Ammon's horn (tissue), 1 donor: Measurements from ENCODE around the gene ABCC3.

Experiments used
- DNase-seq: peaks from one replicate; pipeline ENCODE4 v3.0.0-alpha.2; 2016; ENCODE audit warnings: low spot score

The ABCC3 gene

DNA sequence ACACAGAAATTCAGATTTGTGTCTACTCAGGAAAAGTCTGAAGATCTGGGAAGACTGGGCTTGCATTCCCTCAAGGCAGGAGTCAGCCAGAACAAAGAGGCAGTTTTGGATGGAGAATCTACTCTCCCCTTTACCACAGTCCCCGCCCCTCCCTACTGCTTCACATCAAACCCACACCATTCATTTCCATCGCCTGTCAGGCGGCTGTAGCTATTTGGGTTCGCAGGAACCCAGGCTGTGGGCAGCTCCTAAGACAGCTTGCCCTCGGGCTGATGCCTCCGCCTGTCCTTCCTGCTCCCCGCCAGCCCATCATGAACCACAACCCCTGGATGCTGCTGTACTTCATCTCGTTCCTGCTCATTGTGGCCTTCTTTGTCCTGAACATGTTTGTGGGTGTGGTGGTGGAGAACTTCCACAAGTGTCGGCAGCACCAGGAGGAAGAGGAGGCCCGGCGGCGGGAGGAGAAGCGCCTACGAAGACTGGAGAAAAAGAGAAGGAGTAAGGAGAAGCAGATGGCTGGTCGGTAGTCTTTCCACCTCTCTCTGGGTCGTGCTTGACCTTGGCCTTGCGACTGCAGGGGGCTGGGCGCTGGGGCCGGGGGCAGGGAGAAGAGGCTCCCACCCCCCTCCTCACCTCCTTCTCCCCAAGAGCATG is 27.0 kb upstream of the ABCC3 start:
- no peak for DNase-seq

DNA sequence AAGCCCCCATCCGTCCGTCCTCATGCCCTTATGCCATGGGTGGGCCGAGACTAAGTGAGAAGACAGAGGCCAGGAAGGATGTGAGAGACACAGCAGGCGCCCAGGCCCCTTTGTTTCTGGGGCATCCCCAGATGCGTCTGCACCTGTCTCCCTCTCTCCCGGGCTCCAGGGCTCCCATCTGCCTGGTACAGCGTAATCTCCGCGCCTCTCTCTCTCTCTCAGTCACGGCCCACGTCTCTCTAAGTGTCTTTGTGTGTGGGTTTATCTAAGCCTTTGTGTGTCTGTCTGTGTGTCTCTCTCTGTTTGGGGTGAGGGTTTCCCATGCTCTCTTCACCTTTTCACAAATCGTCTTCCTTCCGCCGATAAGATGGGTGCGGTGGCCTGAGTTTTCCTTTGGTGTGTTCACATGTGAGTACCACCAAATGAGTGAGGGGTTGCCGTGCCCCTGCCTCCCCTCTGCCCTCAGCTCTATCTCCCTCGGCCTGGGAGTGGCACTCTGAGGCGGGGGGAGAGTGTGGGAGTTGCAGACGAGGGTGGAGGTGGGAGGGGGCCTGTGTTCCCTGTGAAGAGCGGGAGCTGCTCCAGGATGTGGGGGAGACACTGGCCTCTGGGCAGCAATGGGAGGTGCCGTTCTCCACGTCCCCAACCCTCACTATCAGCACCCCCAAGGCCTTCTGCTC is 25.8 kb upstream of the ABCC3 start:
- DNase-seq, result peak; percentile 28

DNA sequence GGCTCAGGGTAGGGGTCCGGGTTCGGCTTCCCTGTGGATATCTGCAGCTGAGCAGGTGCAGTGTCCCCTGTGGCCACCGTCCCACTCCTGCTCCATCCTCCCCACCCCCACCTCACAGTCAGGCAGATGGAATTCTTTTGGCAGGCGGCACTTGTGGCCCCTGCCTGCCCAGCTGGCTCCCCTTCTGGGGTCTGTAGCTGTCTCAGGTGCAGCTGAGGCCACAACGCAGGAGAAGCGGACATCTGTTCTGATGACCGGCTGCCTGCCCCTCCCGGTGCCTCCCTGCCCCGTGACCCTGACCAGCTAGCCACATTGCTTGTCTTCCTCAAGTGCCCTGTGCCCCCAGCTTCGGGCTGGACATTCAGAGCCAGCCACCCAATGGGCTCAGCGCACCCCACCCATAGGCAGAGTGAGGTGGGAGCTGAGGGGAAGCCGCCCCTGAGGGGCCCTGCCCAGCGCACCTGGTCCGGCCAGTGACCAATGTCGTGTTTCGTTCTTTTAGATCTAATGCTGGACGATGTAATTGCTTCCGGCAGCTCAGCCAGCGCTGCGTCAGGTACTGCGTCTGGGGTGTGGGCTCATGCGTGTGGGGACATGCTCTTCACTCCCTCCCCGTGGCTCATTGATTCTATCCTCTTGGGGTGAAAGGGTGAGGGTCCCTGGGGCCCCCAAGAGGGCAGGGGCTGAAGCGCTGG is 25.2 kb upstream of the ABCC3 start:
- no peak for DNase-seq

DNA sequence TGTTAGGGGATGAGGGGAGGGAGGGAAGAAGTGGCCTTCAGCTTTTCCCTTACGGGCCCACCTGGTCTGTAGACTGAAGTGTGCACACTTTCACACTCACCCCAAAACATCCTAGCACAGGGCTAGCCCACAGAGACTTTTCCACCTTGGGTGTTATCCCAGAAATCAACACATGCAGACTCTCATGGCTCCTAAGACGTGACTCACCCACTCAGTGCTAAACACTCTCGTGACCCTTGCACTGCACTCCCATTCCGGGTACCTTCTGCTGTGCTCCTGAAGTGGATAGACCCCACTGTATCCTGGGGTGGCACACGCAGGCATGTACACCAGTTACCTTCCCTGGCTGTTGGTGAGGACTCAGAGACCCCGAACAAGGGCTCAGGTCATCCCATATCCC is 23.0 kb upstream of the ABCC3 start:
- no peak for DNase-seq

DNA sequence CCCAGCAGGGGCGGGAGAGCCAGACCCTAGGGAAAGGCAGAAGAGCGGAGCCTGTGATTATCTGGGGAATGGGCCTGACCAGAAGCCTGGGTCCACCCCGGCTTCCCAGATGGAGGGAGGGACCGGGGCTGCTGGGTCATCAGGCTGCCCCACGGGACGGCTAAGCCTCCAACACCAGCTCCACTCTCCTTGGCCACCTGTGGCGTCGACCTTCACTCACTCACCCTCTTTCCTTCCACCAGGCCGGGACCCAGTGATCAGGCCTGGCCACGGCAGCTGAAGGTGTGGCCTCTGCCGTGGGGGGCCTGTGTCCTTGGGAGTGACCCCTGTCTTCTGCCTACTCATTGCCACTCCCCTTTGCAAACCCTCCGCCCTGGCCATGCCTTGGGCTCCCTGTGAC is 22.4 kb upstream of the ABCC3 start:
- no peak for DNase-seq

DNA sequence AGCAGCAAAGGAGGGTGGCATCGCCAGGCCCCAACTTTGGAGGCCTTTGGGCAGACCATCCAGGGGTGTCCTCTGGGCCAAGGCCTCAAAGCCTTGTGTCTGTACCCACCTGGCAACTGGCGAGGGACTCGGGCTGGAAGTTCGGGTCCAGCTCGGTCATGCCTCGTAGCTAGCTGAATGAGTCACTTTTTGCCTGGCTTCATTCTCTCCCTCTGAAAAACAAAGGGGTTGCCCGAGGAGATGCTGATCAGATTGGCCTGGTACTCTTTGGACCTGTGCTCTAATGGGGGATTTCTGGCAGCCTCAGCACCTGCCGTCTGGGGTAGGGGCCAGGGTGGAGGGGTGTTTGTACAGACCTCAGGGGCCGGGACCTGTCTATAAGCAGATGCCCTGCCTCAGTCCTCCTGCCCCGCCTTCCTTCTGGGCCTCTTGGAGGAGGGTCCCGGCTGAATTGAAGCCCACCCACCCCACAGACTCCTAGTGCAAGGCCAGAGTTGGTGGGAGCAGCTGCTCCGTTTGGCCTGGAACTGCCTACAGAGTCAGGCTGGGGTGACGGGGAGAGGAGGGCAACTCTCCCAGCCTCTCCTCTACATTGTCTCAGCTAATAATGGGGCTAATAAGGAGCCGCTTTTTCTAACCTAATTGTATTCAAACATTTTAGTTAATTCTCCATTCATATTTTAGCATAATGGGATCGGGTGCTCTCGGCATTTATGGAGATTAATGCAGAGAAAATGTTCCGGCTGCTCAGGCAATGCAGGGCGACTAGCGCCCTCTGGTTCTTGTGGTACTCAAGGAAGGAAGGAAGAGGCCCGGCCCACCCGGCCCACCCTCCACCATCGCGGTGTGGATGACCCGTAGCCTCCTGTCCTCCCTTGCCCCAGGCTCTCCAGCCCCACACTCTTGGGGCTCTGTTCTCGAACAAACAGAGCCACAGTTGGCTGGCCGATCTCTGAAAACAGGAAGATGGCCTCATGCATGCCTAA is 21.4 kb upstream of the ABCC3 start:
- no peak for DNase-seq

DNA sequence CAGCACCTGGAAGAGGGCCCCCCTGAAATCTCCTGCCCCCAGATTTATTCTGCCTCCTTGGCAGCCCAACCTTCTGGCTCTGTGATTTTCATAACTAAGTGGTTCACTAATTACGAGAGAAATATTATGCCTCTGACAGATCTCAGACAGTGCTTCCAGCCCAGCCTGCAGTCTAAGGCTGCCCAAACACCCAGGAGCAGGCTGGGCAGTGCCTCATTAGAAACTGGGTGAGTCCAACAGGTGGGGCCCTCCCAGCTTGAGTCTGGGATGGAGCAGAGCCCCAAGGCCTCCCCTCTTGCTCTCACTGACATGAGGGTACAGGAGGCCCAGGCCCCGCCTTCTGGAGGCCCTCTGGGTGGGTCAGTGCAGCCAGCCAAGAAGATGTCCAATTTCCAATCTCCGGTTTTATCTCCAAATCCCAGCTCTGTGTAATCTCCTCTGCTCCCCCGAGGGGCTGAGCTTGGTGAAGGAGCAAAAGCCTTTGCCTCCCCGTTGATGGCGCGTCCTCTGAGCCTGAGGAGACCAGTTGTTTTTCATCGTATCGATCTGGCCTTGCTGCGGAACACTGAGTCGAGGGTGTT is 20.1 kb upstream of the ABCC3 start:
- DNase-seq, result no peak

DNA sequence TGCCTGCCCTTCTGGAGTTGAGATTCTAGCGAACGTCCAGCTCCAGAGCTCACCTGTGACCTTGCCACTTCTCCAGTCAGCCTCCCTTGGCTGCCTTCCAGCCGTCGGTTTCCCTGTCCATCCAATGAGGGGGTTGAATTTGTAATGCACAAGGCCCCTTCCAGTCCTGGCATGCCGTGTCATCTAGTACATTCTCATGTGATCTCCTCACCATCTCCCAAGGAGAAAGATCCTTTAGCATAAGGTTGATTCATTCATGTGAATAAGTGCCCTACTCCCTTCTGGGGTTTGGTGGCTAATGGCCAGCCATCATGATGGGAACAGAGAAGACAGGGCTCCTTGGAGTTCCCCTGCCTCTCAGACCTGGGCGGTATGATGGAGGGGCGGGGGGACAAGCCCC is 18.9 kb upstream of the ABCC3 start:
- DNase-seq, result no peak

DNA sequence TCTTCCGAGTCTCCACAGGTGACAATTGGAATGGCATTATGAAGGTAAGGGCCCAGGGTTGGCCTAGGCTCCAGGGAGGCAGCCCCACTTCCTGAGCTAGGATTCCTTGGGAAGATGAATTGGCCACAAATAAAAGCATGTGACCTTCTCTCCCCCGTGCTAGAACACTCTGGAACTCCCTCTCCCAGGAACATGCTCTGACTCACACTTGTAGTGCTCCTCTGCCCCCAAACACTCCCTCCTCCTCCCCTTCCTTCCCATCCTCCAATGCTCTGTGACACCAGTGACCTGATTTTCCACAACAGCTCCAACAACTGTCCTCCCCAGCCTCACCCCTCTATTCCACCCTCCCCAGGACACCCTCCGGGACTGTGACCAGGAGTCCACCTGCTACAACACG is 16.4 kb upstream of the ABCC3 start:
- no peak for DNase-seq

DNA sequence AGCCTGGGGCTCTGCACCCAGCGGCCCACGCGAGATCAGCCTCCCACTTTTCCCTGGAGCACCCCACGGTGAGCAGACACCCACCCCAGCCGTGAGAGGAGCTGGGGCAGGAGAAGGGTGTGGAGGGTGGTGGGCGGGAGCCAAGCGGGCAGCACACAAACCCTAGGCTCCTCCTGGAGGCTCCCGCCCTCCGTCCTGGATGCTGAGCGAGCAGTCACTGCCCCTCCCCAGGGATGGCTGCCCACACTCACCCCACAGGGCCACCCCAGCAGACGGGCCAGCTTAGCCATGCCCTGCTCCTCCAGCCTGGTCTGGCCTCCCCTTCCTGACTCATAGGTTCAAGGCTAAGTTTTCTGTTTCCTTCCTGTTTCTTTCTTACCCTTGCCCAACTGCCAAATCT is 15.7 kb upstream of the ABCC3 start:
- DNase-seq, result no peak

DNA sequence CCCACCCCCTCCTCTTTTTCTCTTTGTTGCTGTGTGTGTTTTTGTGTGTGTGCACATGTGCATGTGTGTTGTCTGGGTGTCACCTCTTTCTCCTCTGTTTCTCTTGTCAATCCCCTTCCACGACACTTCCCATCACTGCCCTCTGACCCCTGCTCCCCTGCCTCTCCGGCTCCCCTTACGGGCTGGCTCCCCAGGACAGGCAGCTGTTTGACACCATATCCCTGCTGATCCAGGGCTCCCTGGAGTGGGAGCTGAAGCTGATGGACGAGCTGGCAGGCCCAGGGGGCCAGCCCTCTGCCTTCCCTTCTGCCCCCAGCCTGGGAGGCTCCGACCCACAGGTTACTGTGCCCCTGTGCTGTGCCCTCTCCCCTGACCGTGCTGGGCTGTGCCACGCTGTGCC is 15.2 kb upstream of the ABCC3 start:
- no peak for DNase-seq

DNA sequence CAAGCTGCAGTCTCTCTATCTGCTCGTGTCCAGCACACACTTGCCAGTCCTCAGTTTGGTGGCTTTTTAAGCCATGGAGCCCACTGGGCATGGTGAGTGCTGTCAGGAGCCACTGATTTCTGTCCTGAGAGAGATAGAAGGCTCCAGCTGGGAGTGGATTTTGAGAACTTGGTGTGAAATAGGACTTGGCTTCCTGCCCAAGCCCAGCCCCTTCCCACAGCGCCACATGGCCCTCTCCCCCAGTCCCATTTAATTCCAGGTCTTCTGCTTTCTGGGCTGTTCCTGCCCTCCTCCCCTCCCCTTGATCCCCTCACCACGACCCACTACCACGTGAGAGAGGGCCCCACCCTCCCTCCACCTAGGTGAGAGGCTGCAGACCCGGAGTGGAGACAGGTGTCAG is 14.4 kb upstream of the ABCC3 start:
- DNase-seq, result no peak

DNA sequence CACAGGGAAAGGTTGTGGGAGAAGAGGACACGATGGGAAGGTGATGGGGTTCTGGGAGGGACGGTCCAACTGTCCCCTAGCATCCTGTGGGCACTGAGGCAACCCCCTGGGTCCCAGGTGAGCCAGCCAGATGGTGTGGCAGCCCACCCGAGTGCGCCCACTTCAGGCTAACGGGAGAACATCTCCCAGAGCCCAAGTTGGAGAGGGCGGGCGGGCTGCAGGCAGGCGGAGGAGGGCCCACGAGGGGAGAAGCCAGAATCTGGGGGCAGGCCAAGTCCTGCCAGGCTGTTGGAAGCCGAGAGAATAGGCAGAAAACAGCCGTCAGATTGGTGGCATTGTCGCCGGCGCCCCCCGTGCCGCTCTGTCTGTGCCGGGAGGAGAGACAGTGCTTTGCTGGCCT is 13.8 kb upstream of the ABCC3 start:
- no peak for DNase-seq

DNA sequence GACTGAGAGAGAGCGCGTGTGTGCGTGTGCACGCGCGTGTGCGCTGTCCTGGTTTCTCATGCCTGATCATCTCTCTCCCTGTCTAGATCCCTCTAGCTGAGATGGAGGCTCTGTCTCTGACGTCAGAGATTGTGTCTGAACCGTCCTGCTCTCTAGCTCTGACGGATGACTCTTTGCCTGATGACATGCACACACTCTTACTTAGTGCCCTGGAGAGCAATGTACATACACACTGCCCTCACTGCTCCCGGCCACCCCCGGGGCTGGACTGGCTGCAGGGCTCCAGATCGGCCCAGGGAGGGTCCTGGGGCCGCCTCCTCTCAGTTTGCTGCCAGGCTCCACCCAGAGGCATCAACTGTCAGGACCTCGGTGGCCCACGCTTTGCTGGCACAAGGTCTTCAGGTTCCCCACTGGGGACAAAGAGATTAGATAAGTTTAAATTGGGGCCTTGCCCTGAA is 13.1 kb upstream of the ABCC3 start:
- peak; percentile 53 for DNase-seq

DNA sequence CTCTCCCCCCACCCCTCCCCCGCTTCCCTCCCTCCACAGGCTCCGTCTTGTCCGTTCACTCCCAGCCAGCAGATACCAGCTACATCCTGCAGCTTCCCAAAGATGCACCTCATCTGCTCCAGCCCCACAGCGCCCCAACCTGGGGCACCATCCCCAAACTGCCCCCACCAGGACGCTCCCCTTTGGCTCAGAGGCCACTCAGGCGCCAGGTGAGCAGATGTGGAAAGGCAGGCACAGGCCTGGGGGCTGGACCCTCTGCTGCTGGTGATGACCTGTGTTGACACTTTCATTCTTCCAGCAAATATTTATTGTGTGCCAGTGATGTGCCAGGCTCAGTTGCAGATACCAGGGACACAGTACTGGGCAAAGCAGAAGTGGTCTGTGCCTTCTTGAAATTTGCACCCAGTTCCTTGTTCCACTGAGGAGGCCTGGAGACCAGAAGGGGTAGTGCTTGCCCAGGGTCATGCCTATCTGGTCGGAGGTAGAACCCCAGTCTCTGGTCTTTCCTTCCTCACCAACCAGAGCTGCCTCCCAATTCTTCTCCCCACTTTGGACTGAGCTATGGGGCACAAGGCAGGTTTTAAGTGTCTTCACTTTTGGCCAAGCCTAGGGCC is 10.3 kb upstream of the ABCC3 start:
- DNase-seq, result no peak

DNA sequence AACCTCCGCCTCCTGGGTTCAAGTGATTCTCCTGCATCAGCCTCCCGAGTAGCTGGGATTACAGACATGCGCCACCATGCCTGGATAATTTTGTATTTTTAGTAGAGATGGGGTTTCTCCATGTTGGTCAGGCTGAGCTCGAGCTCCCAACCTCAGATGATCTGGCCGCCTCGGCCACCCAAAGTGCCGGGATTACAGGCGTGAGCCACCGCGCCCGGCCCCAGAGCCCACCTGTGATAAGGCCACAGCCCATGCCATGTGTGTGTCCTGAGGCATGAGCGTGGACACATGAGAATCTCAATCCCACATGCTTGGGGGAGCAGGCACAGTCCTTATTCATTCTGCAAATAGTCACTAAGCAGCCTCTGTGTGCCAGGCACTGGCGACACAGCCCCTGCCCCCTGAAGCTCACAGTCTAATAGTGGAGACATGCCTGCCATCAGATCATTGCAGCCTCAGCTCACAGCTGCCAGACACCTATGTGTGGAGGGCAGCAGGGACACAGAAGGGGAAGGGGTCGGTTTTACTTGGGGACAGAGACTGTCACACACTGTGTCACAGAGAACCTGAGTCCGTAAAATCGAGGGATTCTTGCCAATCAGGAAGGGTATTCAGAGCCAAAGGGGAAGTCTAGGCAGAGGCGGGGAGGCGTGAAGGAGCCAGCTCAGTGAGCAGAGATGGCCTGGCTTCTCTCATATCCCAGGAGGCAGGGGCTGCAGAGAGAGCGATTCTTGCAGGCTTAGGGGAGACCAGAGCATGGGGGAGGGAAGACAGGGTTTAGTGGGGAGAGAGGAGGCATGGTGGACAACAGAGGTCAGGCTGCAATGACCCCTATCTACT is 9.4 kb upstream of the ABCC3 start:
- DNase-seq, result no peak

DNA sequence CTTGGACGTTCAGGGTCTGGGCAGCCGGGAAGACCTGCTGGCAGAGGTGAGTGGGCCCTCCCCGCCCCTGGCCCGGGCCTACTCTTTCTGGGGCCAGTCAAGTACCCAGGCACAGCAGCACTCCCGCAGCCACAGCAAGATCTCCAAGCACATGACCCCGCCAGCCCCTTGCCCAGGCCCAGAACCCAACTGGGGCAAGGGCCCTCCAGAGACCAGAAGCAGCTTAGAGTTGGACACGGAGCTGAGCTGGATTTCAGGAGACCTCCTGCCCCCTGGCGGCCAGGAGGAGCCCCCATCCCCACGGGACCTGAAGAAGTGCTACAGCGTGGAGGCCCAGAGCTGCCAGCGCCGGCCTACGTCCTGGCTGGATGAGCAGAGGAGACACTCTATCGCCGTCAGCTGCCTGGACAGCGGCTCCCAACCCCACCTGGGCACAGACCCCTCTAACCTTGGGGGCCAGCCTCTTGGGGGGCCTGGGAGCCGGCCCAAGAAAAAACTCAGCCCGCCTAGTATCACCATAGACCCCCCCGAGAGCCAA is 8.6 kb upstream of the ABCC3 start:
- peak; percentile 70 for DNase-seq

DNA sequence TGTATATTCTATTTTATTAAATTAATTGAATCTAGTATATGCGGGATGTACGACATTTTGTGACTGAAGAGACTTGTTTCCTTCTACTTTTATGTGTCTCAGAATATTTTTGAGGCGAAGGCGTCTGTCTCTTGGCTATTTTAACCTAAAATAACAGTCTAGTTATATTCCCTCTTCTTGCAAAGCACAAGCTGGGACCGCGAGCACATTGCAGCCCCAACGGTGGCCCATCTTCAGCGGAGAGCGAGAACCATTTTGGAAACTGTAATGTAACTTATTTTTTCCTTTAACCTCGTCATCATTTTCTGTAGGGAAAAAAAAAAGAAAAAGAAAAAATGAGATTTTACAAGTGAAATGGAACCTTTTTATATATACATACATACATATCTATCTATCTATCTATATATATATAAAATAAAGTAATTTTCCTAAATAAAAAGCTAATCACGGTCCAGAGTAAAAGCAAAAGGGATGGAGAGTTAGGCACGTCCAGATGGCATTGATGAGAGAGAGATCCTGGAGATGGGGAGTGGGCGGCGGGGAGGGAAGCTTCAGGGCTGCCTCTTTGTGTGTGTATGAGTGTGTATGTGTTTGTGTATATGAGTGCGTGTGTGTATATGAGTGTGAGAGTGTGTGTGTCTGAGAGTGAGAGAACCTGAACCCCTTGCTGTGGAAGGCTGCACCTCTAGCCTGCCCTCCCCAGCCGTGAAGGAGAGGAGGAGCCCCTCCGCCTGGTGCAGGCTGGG is 7.5 kb upstream of the ABCC3 start:
- no peak for DNase-seq
